H9 (cell line): Measurements from ENCODE around the gene FAXDC2. TPM values are rescaled to one million over a fixed set of nuclear protein-coding genes. Genes with fewer than 3 reads are reported as not detected.

Experiments
- DNase-seq: peaks from one replicate; pipeline ENCODE4 v3.0.0-alpha.2; 2017
- H2AFZ ChIP-seq: one replicate; pipeline ENCODE4 v1.6.1; 2013; ENCODE audit warnings: mild to moderate bottlenecking, low read length, control low read depth, moderate library complexity
- H2AK5ac ChIP-seq: 2 replicates; pipeline ENCODE4 v1.6.1; 2013; ENCODE audit warnings: low read length, control low read depth, mixed read lengths; ENCODE audit not compliant: insufficient read length
- H2BK120ac ChIP-seq: one replicate; pipeline ENCODE4 v1.6.1; 2013; ENCODE audit warnings: low read depth, mild to moderate bottlenecking, low read length, control low read depth, inconsistent platforms; ENCODE audit not compliant: poor library complexity, severe bottlenecking
- H2BK12ac ChIP-seq: 2 replicates; pipeline ENCODE4 v1.6.1; 2013; ENCODE audit warnings: low read length, control low read depth, mixed read lengths, low read depth; ENCODE audit not compliant: insufficient read length
- H2BK15ac ChIP-seq: 2 replicates; pipeline ENCODE4 v1.6.1; 2013; ENCODE audit warnings: low read depth, low read length, control low read depth
- H2BK20ac ChIP-seq: one replicate; pipeline ENCODE4 v1.6.1; 2013; ENCODE audit warnings: low read depth, mild to moderate bottlenecking, low read length, control low read depth, inconsistent platforms; ENCODE audit not compliant: poor library complexity, severe bottlenecking
- H2BK5ac ChIP-seq: 2 replicates; pipeline ENCODE4 v1.6.1; 2013; ENCODE audit warnings: low read length, control low read depth, mixed read lengths; ENCODE audit not compliant: insufficient read length
- H3K14ac ChIP-seq: 2 replicates; pipeline ENCODE4 v1.6.1; 2013; ENCODE audit warnings: low read length, control low read depth; ENCODE audit not compliant: insufficient read depth
- H3K18ac ChIP-seq: 2 replicates; pipeline ENCODE4 v1.6.1; 2013; ENCODE audit warnings: low read depth, mild to moderate bottlenecking, mixed read lengths, low read length, control low read depth; ENCODE audit not compliant: insufficient read length
- H3K23ac ChIP-seq: 2 replicates; pipeline ENCODE4 v1.6.1; 2013; ENCODE audit warnings: low read length, control low read depth, mixed read lengths, low read depth; ENCODE audit not compliant: insufficient read length
- H3K23me2 ChIP-seq: 2 replicates; pipeline ENCODE4 v1.6.1; 2013; ENCODE audit warnings: low read depth, mild to moderate bottlenecking, mixed read lengths, low read length, control low read depth; ENCODE audit not compliant: insufficient read length, poor library complexity, severe bottlenecking
- H3K27ac ChIP-seq: 2 replicates; pipeline ENCODE4 v1.5.1; 2013; ENCODE audit warnings: low read length, control low read depth, mixed read lengths, low read depth; ENCODE audit not compliant: insufficient read length
- H3K27me3 ChIP-seq: 2 replicates; pipeline ENCODE4 v1.6.1; 2013; ENCODE audit warnings: low read length, control low read depth, inconsistent platforms; ENCODE audit not compliant: insufficient read depth
- H3K4ac ChIP-seq: 2 replicates; pipeline ENCODE4 v1.6.1; 2013; ENCODE audit warnings: low read depth, mild to moderate bottlenecking, control low read depth, inconsistent platforms, low read length, moderate library complexity
- H3K4me1 ChIP-seq: 2 replicates; pipeline ENCODE4 v1.6.1; 2013; ENCODE audit warnings: low read length, control low read depth, inconsistent platforms; ENCODE audit not compliant: insufficient read depth
- H3K4me2 ChIP-seq: 2 replicates; pipeline ENCODE4 v1.6.1; 2013; ENCODE audit warnings: low read length, control low read depth, mixed read lengths; ENCODE audit not compliant: insufficient read length, insufficient read depth
- H3K56ac ChIP-seq: 2 replicates; pipeline ENCODE4 v1.6.1; 2013; ENCODE audit warnings: low read depth, mild to moderate bottlenecking, mixed read lengths, low read length, control low read depth; ENCODE audit not compliant: insufficient read length
- H3K79me1 ChIP-seq: 2 replicates; pipeline ENCODE4 v1.6.1; 2013; ENCODE audit warnings: low read depth, mild to moderate bottlenecking, moderate library complexity, low read length, control low read depth, inconsistent platforms; ENCODE audit not compliant: insufficient read depth, poor library complexity, severe bottlenecking
- H3K79me2 ChIP-seq: 2 replicates; pipeline ENCODE4 v1.6.1; 2013; ENCODE audit warnings: low read length, control low read depth, inconsistent platforms; ENCODE audit not compliant: insufficient read depth
- H3K9ac ChIP-seq: 2 replicates; pipeline ENCODE4 v1.6.1; 2013; ENCODE audit warnings: low read length, control low read depth, mixed read lengths; ENCODE audit not compliant: insufficient read length; ENCODE audit errors: extremely low read depth
- H3K9me3 ChIP-seq: one replicate; pipeline ENCODE4 v1.6.1; 2013; ENCODE audit warnings: low read depth, low read length, inconsistent platforms; ENCODE audit not compliant: control insufficient read depth
- H3T11ph ChIP-seq: one replicate; pipeline ENCODE4 v1.6.1; 2013; ENCODE audit warnings: mild to moderate bottlenecking, low read length, control low read depth, inconsistent platforms
- H4K20me1 ChIP-seq: one replicate; pipeline ENCODE4 v1.6.1; 2013; ENCODE audit not compliant: control insufficient read depth, insufficient read length, insufficient read depth
- H4K5ac ChIP-seq: 2 replicates; pipeline ENCODE4 v1.6.1; 2013; ENCODE audit warnings: low read depth, mild to moderate bottlenecking, mixed read lengths, low read length, control low read depth; ENCODE audit not compliant: insufficient read length
- H4K8ac ChIP-seq: replicated peaks from 2 replicates; pipeline ENCODE4 v1.6.1; 2013; ENCODE audit warnings: low read length, control low read depth, mixed read lengths, low read depth; ENCODE audit not compliant: insufficient read length
- H4K91ac ChIP-seq: 2 replicates; pipeline ENCODE4 v1.6.1; 2013; ENCODE audit warnings: low read depth, mild to moderate bottlenecking, moderate library complexity, mixed read lengths, low read length, control low read depth; ENCODE audit not compliant: insufficient read length
- H3K27ac Mint-ChIP-seq, 3 experiments: 2 replicates in 2 of 3; 3 replicates in 1 of 3; pipeline ENCODE4 v1.8.0; 2020 to 2021; ENCODE audit warnings: mixed read lengths in 3 of 3, mild to moderate bottlenecking in 1 of 3, moderate library complexity in 1 of 3
- H3K27me3 Mint-ChIP-seq: 2 replicates; pipeline ENCODE4 v1.8.0; 2021; ENCODE audit warnings: low read depth, mild to moderate bottlenecking, moderate library complexity, mixed read lengths
- H3K36me3 Mint-ChIP-seq, 3 experiments: 2 replicates in 2 of 3; 3 replicates in 1 of 3; pipeline ENCODE4 v1.8.0; 2020 to 2021; ENCODE audit warnings: low read depth in 3 of 3, mixed read lengths in 3 of 3; ENCODE audit not compliant: insufficient read depth in 1 of 3
- H3K4me1 Mint-ChIP-seq, 2 experiments: 2 replicates each; pipeline ENCODE4 v1.8.0; 2020; ENCODE audit warnings: mixed read lengths in 2 of 2
- H3K4me3 Mint-ChIP-seq, 2 experiments: 2 replicates in 1 of 2; 3 replicates in 1 of 2; pipeline ENCODE4 v1.8.0; 2020 to 2021; ENCODE audit warnings: mild to moderate bottlenecking in 2 of 2, mixed read lengths in 2 of 2, moderate library complexity in 1 of 2
- H3K9me3 Mint-ChIP-seq, 2 experiments: 2 replicates in 1 of 2; 3 replicates in 1 of 2; pipeline ENCODE4 v1.8.0; 2020; ENCODE audit warnings: mild to moderate bottlenecking in 2 of 2, mixed read lengths in 2 of 2, moderate library complexity in 1 of 2
- WGBS: extraction: QIAGEN DNeasy Blood & Tissue Kit; methylation state at CpG from one replicate; pipeline ENCODE4 v1.1.7; 2013; ENCODE audit warnings: missing lambda C conversion rate, low lambda C conversion rate, mixed read lengths; ENCODE audit not compliant: insufficient read length; ENCODE audit errors: extremely low coverage; 5-methylcytosine and 5-hydroxymethylcytosine counted together
- total RNA-seq: library from RNA; stranded (reverse); gene quantifications from 2 replicates; pipeline ENCODE4 v1.2.1, GENCODE V29; 2021
- TF ChIP-seq, protein P1 (sequence below): fragments of 200-600 bp; sonication (generic); conservative IDR thresholded peaks from 3 replicates; pipeline ENCODE4 v1.8.0; 2021; ENCODE audit warnings: antibody characterized with exemption, mild to moderate bottlenecking

FAXDC2 gene
- total RNA-seq, 1 experiment from 2014 or later: 3.0 TPM

DNA sequence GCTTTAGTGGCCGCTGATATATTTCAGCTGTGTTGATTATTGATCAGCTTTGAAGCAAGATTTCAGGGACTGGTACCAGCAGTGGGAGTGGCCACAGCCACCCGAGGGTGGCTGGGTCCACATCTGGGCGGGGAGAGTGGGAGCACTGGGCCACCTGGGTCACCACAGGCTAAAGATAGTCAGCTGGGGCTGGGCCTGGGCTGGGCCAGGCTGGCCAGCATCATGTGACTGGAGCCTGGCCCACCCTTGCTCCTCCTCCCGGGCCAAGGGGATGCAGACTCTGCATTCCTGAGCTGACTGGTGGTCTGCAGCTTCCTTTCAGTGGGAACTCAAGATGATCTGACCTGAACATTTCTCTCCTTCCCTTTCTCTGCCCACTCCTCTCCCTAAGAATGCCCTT lies 68.1 kb downstream of the FAXDC2 start:
- TF ChIP-seq, protein P1, sequence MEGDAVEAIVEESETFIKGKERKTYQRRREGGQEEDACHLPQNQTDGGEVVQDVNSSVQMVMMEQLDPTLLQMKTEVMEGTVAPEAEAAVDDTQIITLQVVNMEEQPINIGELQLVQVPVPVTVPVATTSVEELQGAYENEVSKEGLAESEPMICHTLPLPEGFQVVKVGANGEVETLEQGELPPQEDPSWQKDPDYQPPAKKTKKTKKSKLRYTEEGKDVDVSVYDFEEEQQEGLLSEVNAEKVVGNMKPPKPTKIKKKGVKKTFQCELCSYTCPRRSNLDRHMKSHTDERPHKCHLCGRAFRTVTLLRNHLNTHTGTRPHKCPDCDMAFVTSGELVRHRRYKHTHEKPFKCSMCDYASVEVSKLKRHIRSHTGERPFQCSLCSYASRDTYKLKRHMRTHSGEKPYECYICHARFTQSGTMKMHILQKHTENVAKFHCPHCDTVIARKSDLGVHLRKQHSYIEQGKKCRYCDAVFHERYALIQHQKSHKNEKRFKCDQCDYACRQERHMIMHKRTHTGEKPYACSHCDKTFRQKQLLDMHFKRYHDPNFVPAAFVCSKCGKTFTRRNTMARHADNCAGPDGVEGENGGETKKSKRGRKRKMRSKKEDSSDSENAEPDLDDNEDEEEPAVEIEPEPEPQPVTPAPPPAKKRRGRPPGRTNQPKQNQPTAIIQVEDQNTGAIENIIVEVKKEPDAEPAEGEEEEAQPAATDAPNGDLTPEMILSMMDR: no peak
- Histone ChIP-seq H3K4ac (no peak overlapping the region), H2AK5ac (no peak overlapping the region), H3K4me2 (no peak overlapping the region), H3K18ac (no peak overlapping the region), H4K20me1 (no peaks in the 10 kb centered on the region), H3K23me2 (no peaks in the 10 kb centered on the region), H3K27ac (no peak overlapping the region), H2AFZ (no peak overlapping the region), H3K79me1 (peaks cover 9% of the 10 kb centered on the region), H2BK120ac (no peak overlapping the region), H2BK15ac (no peak overlapping the region), H2BK20ac (no peak overlapping the region), H3K56ac (no peak overlapping the region), H3K14ac (no peak overlapping the region), H4K8ac (no peak overlapping the region), H3K9me3 (no peaks in the 10 kb centered on the region), H3K79me2 (peaks cover 82% of the 10 kb centered on the region), H3K27me3 (no peaks in the 10 kb centered on the region), H3T11ph (no peak overlapping the region), H4K5ac (no peak overlapping the region), H3K23ac (no peak overlapping the region), H2BK5ac (no peak overlapping the region), H3K4me1 (peaks cover 26% of the 10 kb centered on the region), H4K91ac (no peak overlapping the region), H3K9ac (no peak overlapping the region), H2BK12ac (no peak overlapping the region)
- peaks cover 3 to 4% (median 4%) of the 10 kb centered on the region in 3 experiments; a peak in 4 of 7 replicates for H3K36me3 Mint-ChIP-seq
- WGBS: no CpG with 5 or more reads among the region's 4 CpGs
- no peaks in the 10 kb centered on the region for H3K27me3 Mint-ChIP-seq
- DNase-seq: peak; percentile 52
- no peaks in the 10 kb centered on the region for H3K9me3 Mint-ChIP-seq
- peaks cover 70 to 79% of the 10 kb centered on the region in 2 experiments for H3K4me1 Mint-ChIP-seq
- H3K4me3 Mint-ChIP-seq: no peak overlapping the region
- peak overlapping the region in 2 of 3 experiments; percentile 58 to 76; a peak in 3 of 7 replicates for H3K27ac Mint-ChIP-seq
